GM18520 (cell line): Measurements from ENCODE around the gene TCF7L2.

Experiments
- ATAC-seq: cut with Tn5 transposase; IDR thresholded peaks from one replicate; pipeline ENCODE4 v1.9.1; 2021; ENCODE audit not compliant: unreplicated experiment

The TCF7L2 gene

DNA sequence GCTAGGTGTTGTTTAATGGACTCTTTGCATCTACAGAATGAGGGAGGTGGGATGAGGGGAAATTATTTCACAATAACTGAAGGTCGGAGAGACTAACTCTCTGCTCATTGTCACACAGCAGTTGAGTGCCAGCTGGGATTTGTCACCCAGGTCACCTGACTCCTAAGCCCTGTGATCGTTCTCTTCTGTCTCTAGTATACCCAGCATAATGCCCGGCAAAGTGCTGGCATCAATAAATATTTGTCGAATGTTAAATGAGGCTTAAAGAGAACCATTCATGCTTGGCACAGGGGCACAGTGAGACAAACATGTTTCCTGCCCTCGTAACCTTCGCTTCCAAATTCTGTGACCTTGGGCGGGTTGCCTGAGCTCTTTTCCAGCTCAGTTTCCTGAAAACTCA is 70.8 kb downstream of the TCF7L2 start:
- ATAC-seq, result no peak

DNA sequence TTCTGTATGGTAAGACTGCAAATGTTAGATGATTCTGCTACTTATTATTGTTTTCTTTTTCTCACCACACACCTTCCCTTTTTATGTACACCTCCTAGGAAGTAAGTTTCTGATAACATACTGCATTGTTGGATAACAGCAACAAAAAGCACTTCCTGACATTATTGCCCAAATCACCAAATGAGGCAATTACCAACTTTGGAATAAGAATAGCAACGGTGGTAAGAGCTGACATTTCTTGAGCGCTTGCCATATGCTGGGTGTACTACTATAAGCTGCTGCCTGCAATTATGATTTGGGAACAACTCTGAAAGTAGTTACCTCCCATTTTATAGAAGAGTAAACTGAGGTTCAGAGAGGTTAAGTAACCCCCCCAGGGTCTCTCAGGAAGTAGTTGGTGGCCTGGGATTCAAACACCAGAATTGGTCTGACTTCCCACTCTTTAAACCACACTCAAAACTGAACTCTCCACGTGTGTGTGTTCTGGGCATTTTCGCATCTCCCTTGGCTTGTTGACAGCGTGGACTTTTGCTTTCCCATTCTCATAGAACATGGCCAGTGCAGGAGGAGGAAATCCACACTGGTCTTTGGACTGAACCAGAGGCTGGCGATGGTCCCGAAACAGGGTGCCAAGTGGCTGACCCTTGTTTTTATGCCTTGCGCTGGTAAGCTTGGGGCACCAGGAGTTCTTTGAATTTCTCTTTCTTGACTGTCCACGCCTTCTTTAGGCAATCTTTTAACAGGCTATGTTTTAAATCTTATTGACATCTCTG is 71.4 kb downstream of the TCF7L2 start:
- ATAC-seq, result no peak

DNA sequence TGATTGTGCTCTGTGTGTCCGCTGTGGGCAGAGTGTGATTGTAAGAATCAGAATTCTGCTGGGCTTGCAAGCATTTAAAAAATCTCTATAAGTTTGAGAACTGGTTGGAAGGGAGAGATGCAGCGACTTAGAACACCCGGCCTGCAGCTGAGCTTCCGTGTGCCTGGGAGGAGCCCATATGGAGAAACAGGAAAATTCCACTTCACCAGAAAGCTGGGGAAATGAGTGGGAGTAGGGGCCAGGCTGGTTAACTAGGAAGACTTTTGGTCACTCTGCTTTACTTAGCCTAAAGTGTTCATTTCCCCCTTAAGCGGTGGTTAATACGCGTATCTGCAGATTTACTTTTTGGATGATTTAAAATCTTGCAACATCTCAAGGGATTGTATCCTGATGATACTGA is 72.2 kb downstream of the TCF7L2 start:
- ATAC-seq, result no peak

DNA sequence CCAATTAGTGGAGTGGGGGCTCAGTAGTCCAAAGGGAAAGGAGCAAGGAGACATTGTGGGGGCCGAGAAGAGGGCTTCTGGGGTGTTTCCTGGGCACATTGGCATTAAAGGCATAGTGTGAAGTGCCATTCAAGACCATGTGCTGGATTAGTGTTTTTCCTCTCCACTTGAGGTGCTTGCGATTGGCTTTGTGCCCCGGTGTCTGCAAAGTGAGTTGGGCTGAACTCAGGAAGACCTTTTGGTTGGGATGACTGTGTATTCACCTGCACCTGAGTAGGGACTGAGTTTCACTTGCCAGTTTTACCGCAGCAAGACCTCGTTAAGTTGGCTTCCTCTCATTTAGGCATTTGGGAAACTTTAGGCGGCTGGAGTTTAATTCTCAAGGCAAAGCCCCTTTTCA is 73.0 kb downstream of the TCF7L2 start:
- ATAC-seq, result no peak

DNA sequence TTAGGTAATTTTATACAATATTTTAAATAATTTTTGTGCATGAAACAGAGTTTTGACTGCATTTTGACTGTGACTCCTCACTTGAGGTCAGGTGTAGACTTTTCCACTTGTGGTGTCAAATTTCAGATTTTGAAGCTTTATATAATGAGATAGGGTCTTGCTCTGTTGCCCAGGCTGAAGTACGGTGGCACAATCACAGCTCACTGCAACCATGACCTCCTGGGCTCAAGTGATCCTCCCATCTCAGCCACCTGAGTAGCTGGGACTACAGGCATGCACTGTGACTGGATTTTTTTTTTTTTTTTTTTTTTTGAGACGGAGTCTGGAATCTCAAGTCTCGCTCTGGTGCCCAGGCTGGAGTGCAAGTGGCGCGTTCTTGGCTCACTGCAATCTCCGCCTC is 74.9 kb downstream of the TCF7L2 start:
- no peak for ATAC-seq

DNA sequence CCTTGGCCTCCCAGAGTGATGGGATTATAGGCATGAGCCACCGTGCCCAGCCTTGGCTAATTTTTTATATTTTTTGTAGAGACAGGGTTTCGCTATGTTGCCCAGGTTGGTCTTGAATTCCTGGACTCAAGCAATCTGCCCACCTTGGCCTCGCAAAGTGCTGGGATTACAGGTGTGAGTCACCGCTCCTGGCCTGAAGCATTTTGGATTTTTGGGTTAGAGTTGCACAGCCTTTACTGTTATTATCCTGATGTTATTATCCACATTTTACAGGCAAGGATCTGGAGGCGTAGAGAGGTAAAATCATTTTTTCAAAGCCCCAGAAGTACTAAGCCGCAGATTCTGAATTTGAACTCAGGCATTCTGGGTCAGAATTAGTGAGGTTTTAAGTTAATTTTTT is 75.4 kb downstream of the TCF7L2 start:
- ATAC-seq, result no peak

DNA sequence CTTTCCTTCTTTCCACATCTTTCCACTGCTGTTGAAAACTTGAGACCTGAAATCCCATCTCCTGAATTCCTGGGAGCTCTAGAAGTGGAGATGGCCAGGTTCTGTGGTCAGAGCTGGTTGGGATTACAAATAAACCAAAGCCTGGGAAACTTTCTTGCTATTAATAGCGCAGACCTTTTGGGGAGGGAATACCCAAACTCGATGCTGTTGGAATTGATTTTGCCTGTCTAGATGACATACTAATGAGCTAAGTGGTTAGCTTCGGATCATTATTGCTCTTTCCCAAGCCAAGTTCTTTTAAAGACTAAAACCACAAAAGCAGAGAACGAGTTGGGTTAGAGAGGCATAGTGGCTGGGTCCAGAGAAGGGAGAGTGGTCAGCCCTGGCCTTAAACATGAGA is 76.6 kb downstream of the TCF7L2 start:
- no peak for ATAC-seq

DNA sequence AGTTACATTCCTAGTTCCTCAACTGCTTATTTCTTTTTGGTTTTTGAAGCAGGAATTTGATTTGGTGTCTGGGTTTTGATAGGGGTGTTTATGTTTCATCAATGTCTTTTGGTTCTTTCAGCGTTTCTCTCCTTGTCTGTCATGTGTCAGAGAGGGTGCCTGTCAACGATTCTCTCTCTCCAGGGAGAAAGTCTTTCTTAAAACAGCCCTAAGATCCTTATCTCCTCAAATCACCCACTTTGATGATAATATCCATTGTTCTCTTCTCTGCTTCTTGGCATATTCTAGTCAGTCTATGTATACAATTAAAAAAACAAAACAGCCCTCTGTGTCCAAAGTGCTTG is 77.2 kb downstream of the TCF7L2 start:
- no peak for ATAC-seq

DNA sequence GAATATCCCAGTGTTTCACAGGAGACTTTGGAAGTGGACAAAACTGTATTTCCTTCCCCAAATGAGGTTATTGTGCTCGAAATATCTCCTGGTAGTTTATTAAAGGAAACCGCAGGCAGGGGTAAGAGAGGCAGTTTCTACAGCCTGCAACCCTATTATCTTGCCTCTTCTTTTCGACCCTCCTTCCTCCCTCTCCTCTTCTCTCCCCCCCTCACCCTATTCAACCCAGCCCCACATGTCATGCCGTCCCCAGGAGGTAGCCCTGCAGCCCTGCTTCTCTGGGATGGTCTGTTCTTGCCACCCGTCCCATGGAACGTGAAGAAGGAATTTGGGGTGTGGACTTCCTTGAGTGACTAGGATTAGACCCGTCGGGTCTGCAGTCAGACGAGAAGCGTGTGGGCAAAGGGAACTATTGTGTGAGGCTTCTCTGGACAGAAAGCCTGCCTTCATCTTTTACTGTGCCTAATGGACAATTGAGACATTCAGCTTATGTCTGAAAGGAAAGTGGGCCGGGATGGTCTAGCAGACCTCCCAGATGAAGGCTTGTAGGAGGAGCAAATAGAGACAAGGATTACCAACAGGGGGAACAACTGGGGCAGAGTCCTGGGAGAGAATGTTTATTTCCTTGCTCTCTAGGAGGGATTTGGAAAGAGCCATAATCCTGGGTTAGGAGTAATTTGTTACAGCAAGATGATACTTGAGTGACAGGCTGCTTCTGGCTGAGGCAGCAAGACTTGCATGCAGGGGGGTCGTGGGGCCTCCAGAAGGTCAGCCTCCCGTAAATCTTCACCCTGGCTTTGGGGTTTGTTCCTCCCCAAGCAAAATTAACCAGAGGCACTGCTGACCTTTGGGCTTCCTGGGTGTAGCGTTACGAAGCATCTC is 77.8 kb downstream of the TCF7L2 start:
- ATAC-seq, result no peak

DNA sequence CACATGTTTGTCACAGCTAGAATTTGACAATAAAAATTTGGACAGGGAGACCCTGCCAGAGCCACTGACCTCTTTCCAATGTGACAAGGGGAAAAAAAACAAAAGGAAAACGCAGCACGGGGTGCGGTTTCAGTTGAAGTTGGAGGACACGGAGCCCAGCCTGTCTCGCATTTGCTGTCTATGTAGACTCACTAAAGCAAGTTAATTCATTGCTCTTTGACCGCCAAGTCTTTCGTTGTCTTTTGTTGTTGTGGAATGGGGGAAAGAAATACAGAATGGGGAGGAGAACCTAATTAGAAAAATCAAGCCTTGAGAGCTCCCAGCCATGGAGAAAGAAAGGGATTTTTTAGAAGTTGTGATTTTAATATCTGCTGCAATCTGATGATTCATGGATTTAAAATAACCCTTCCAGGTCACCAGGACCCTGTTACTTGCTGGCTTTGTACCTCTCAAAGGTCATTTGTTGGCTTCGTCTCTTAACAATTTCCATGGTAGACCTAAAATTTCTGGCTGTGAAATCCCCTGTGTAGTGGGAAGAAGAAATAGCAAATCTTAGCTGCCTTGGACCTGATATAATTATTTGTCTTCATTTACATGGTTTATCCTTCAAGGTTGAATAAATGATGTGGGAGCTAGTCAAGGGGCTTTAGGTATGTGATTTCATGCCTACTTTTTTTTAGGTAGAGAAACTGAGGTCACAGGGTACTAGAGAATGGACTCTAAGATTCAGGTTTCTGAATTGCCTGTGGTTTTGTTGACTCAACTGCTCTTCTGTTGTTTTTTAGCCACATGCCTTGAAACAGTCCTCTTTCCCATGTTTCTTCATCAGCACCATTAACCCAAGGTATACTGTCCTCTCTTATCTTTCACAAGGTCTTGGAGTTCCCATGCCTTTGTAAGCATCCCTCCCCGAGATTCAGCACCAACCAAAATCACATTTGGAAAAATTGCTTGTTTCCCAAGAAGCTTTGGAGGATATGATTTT is 78.7 kb downstream of the TCF7L2 start:
- no peak for ATAC-seq

DNA sequence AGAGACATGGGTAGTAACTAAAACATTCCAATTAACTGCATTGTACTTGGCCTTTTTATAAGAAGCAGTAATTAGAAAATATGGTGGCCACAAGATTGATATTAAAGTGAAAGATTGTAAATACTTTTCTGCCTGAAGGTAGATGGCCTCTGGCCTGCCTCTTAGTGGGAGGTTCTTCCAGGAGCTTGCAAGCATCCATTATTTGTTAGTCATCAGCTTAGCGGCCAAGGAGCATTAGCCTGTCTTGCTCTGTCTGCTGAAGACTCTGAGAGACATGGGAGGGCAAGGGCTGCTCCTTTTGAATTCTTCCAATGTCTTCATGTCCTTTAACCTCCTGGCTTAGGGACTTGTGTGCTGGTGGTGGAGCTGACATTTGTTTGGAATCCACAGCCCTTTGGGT is 80.4 kb downstream of the TCF7L2 start:
- ATAC-seq, result no peak

DNA sequence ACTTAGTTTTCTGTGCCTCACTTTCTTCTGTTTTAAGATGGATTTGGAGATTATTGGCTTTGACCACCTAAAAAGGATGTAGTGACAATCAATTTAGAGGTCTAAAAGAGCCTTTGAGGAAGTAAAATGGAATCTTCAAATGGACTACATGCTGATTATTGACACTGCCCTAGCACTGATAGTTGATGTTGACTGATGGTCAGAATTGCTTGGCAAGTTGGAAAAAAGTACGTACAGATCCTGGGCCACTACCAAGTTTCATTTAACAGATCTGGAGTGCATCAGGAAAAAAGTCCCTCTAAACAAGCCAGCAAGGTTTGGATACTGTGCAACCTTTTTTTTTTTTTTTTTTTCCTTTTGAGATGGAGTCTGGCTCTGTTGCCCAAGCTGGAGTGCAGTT is 81.1 kb downstream of the TCF7L2 start:
- no peak for ATAC-seq

DNA sequence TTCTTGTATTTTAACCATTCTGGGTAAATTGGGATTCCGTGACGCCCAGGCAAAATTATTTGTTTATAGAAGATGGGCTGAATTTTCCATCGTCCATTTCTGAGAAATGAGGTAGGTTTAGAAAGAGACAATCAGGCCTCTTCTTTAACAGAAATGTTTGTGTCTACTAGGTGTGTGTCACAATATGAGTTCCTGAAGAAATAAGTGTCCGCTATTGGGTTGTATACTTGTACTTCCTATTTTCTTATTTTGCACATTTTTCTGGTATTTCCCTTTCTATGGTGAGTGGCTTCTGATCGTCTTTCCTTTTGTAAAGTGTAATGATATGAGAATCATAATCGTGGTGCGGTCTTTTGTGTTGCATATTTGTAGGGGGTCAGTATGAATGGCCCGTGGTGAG is 83.9 kb downstream of the TCF7L2 start:
- ATAC-seq, result no peak

DNA sequence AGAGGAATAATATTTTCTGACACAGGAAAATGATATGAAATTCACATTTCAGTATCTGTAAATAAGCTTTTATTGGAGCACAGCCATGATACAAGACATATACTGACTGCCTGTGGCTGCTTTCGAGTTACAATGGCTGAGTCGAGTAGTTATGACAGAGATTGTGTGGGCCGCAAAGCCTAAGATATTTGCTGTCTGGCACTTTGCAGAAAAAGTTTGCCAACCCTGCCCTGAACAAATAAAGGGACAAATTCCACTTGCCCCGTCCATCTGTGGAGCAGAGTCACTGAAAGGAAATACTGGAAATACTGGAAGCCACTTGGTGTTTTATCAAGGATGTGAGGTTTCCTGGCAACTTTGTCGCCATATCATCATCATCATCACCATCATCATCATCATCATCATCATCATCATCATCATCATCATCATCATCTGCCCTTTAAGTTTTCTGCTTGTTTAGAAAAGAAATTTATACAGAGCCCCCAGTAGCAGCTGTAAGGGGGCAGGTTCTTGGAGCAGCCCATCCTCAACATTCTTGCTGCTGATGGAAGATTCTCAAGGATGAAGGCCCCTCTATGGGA is 85.8 kb downstream of the TCF7L2 start:
- no peak for ATAC-seq

DNA sequence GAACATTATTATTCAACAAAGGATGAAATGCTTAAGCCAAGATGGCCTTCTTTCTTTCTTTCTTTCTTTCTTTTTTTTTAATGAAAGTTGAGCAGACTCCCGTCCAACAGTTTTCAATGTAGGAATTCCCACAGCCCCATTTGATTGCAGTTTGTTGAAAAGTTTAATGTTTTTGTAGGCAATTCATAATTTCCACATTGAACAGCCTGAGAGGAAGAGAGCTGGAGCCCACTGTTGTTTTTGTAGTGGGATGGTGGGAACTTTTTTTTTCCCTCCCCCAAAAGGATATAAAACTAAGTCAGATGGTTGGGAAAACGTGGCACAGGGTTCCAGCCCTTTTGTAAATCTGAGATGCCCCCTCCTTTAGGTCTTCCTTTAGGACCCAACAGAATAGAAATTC is 86.6 kb downstream of the TCF7L2 start:
- ATAC-seq, result no peak

DNA sequence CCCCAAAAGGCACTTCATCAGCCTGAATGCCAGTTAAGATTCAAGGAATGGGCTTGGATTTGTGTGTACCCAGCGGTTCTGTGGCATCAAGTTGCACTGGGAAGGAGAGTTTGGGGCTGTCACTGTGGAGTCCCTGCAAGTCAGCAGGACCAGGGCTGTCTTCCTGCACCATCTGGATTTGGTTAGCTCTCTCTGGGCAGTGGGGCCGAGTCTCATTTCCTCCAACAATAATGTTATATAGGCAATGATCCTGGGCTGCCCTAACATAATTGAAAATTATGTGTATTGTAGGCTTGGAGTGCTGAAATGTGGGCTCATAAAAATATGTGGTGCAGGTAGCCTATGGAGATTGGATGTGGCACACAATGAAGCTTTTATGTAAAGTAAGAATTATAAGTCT is 87.2 kb downstream of the TCF7L2 start:
- no peak for ATAC-seq

DNA sequence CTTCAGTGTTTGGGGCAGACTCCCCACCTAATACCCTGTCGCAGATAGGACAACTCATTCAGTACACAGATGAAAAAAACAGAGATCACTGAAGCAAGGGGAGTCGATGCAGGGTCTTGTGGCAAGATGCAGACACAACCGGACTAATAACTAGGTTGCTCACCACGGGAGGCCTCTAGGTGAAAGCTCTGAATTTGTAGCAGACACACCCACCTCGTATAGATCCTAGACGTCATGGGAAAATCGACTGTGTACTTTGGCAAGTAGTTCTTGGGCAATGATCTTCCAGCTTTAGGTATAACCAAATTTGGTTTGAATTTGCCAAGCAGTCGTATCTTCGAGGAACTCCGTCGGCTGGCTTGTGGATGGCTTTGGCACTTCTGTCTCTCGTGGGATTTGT is 88.1 kb downstream of the TCF7L2 start:
- no peak for ATAC-seq

DNA sequence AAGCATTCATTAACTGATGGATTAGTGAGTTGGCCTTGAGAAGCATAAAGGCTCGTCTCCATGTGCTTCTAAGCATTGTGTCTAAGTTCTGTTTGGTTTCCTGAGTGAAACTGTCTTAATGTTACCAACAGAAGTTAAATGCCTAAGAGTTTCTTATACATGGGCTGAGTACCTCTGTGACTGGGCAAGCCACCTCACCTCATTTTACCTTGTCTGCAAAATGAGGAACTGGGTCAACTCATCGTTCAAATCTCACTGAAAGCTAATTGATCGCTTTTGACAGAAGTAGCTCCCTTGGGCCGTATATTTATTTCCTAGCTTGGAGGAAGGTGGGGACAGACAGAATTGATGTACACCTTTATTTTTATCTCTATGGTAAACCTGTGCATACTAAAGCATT is 88.9 kb downstream of the TCF7L2 start:
- ATAC-seq, result no peak

DNA sequence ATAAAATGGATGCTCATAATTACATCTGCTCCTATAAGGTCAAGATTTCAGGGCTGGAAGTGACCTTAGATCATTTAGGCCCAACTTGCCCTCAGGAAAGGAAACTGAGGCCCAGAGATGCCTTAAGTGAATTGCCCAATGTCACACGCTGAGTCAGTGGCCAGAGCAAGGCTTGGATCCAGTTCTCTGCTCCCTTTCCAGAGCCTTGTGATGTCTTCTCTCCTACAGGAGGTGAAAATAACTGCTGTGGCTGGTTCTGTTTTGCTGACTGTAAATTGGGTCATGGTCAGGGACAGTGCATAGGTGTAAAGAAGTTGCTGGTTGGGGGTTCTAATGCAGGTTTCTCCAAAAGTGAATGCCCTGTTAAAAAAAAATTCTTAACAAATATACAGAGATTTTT is 91.3 kb downstream of the TCF7L2 start:
- no peak for ATAC-seq

DNA sequence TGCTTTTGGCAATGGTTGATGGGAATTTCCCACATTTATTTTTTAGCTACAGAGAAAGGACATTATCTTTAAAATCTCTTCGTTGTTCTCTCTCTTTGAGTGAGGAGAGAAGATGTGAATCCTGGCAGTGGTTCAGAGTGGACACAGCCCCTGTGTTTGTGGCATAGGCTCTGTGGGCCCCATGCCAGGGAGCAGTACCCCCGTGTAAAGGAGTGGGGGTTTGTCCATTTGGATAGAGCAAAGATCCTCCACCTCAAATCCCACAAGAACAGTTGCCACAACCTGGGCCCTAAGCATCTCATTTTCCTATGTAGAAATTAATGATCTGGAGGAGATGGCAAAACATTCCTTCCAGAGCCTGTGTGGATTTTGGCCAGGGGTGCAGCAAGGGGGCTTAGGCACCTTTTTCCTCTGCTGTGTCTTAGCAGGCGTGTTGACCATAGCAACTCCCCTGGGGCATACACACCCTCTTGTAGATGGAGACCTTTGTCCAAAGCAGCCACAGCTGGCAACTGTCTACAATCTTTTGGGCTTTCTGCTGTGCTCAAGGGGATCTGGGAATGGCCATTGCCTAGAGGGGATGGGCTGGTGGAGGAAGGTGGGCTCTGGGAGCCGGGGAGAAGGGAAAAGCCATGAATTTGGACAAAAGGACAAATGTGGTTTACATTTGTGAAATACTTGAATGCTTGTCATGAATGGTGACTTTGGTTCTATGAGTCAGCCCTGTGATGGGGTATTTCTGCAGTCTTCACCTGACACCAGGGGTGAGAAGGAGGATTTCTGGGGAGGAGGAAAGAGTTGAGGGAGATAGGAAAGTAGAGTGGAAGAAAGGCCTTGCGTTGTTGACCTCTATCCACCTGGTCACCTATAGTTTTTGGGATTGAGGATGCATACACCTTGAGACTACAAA is 92.0 kb downstream of the TCF7L2 start:
- ATAC-seq, result no peak
